H7 (cell line): Measurements from ENCODE around the gene OR52K2. TPM values are rescaled to one million over a fixed set of nuclear protein-coding genes. Genes with fewer than 3 reads are reported as not detected.

Source experiments
- DNase-seq: peaks from one replicate; pipeline ENCODE4 v3.0.0; 2012
- H3K27me3 ChIP-seq: 2 replicates; pipeline ENCODE4 v1.6.0; 2011; ENCODE audit warnings: mild to moderate bottlenecking, low read length; ENCODE audit not compliant: control insufficient read depth, insufficient read depth
- H3K36me3 ChIP-seq: replicated peaks from 2 replicates; pipeline ENCODE4 v1.5.1; 2011; ENCODE audit warnings: low read length; ENCODE audit not compliant: control insufficient read depth, insufficient read depth
- H3K4me3 ChIP-seq: 2 replicates; pipeline ENCODE4 v1.5.1; 2011; ENCODE audit warnings: low read depth, mild to moderate bottlenecking, control low read depth, low read length, moderate library complexity; ENCODE audit not compliant: insufficient read depth
- total RNA-seq: library from RNA; depleted of rRNA; stranded (reverse); fragments of >200 nt; shearing (Covaris generic); gene quantifications from 2 replicates; pipeline ENCODE4 v1.2.3, GENCODE V29; 2014; rRNA removed

OR52K2 gene
- total RNA-seq, 1 experiment from 2014 or later = not detected

GRCh38 chr11:4495487-4495886, 46.4 kb downstream of the OR52K2 start:
- Histone ChIP-seq H3K27me3 (no peaks in the 10 kb centered on the region), H3K36me3 (no peaks in the 10 kb centered on the region), H3K4me3 (no peak overlapping the region)
- DNase-seq = no peak

DNA sequence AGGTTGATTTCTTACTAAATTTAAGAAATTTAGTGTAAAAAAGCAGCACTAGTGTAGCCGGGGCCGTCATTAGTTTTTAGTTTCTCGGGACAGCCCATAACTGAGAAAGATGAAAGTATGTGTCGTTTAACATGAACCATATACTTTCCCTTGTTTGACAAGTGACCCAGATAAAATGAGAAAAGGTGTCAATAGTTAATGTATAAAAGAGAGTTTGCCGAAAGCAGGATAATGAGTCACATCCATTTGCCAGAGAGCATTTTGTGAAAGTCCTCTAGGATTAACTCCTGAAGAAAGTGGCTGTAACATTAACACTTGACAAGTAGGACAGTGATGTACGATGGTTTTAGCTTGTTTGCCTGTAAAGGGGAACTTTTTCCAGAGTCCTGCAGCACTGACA, 46.9 kb downstream of the OR52K2 start:
- H3K36me3 ChIP-seq = no peaks in the 10 kb centered on the region
- no peaks in the 10 kb centered on the region for H3K27me3 ChIP-seq
- no peak for DNase-seq
- no peak overlapping the region for H3K4me3 ChIP-seq

DNA sequence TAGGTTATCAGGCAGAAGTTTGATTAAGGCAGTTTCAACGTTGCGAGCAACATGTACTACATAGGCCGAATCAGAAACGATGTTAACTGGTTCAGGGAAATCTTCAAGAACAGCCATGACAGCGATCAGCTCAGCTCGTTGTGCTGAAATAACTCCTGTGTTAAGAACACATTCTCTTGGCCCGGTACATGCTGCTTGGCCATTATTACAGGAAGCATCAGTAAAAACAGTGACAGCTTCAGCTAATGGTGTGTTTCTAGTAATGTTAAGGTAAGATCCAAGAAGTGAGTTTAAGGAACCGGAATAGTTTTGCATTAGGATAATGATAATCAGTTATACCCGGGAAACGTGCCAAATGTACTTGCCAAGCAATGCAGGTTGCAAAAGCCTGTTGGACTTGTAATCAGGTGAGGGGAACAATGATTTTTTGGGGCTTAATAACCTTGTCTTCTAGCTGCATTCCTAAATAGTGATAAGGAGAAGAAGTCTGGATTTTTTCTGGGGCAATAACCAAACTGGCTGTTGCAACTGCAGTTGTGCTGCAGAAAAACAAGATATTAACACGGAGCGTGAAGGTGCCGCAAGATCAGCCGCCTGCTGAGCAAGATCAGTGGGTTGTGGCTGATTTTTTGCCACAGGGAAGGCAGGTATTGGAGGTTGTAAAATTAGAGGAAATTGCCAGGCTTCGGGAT, 47.6 kb downstream of the OR52K2 start:
- Histone ChIP-seq H3K36me3 (no peaks in the 10 kb centered on the region), H3K27me3 (no peaks in the 10 kb centered on the region), H3K4me3 (no peak overlapping the region)
- DNase-seq = no peak

Other genes with a start within 250 kb of the OR52K2 start
- gene OR52B4, start 80.9 kb upstream of the OR52K2 start, total RNA-seq = not detected in 2 replicates
- 14.2 and 15.0 TPM in 2 replicates for gene TRIM21, start 55.6 kb upstream of the OR52K2 start, total RNA-seq
- 0.07 TPM in 1 of 2 replicates, not detected in the other for gene OR52K1, start 33.4 kb downstream of the OR52K2 start, total RNA-seq
- gene OR52M1, start 95.9 kb downstream of the OR52K2 start, total RNA-seq = not detected in 2 replicates
- gene OR52I2, start 132.4 kb downstream of the OR52K2 start, total RNA-seq = not detected in 2 replicates
- 0.04 TPM in 1 of 2 replicates, not detected in the other for gene OR52I1, start 144.7 kb downstream of the OR52K2 start, total RNA-seq
- gene TRIM68, start 158.9 kb downstream of the OR52K2 start, total RNA-seq = 6.3 and 7.3 TPM in 2 replicates
- not detected in 2 replicates for gene OR51D1, start 188.2 kb downstream of the OR52K2 start, total RNA-seq
- gene OR51E1, start 194.7 kb downstream of the OR52K2 start, total RNA-seq = 0.15 TPM in 1 of 2 replicates, not detected in the other
- gene OR51E2, start 248.6 kb downstream of the OR52K2 start, total RNA-seq = not detected in 2 replicates